Ovary (tissue), 9 donors: ENCODE measurements around the gene CALML5. TPM values are rescaled to one million over a fixed set of nuclear protein-coding genes. Genes with fewer than 3 reads are reported as not detected.
A peak's percentile ranks its signal among the peaks of the same experiment; 100 is the strongest.

Experiments
- DNase-seq, 5 donors: peaks; one replicate each; pipeline ENCODE4 v3.0.0-alpha.2; 2019 to 2020
- H3K27ac ChIP-seq, 2 donors: fragments of 200-600 bp; one replicate each; pipeline versions ENCODE4 v1.5.1 to v1.8.0; 2019 to 2022
- H3K27me3 ChIP-seq: fragments of 200-600 bp; one replicate; pipeline ENCODE4 v1.8.0; 2022
- H3K36me3 ChIP-seq: fragments of 200-600 bp; sonication (generic); one replicate; pipeline ENCODE4 v1.5.1; 2019
- H3K4me1 ChIP-seq: one replicate; pipeline ENCODE4 v1.8.1; 2013; ENCODE audit warnings: mild to moderate bottlenecking, moderate library complexity; ENCODE audit not compliant: insufficient read depth
- H3K4me3 ChIP-seq: fragments of 200-600 bp; sonication (generic); one replicate; pipeline ENCODE4 v1.5.1; 2017
- H3K9me3 ChIP-seq, 2 donors: fragments of 200-600 bp in 1 of 2; sonication (generic) in 1 of 2; one replicate each; pipeline versions ENCODE4 v1.5.1 to v1.8.1; 2013 to 2019; ENCODE audit warnings: mild to moderate bottlenecking in 1 of 2, moderate library complexity in 1 of 2
- CTCF ChIP-seq, 3 donors: fragments of 450-650 bp in 2 of 3; fragments of 200-600 bp in 1 of 3; IDR thresholded peaks; one replicate each; pipeline versions ENCODE4 v1.5.1 to v1.8.0; 2016 to 2022; ENCODE audit warnings: antibody characterized with exemption in 3 of 3, mild to moderate bottlenecking in 1 of 3
- EP300 ChIP-seq: sonication (generic); formaldehyde crosslinking; IDR thresholded peaks from one replicate; pipeline ENCODE4 v1.6.1; 2017; ENCODE audit warnings: antibody characterized with exemption
- POLR2A ChIP-seq: fragments of 450-650 bp; IDR thresholded peaks from one replicate; pipeline ENCODE4 v1.6.1; 2017; ENCODE audit warnings: antibody characterized with exemption, mild to moderate bottlenecking, moderate library complexity
- WGBS, 3 donors: extraction: QIAGEN DNeasy Blood & Tissue Kit in 1 of 3; methylation state at CpG; one replicate each; pipeline versions ENCODE4 v1.1.5 to v1.1.7; 2013 to 2017; 5-methylcytosine and 5-hydroxymethylcytosine counted together
- intact Hi-C, 4 donors: fragments of 100-400 bp; cut with DNase I; formaldehyde crosslinking; loops; one replicate each; pipeline versions ENCODE4 v1.11.0 to v1.15.1; 2022 to 2023
- polyA plus RNA-seq, 2 donors: library from polyadenylated mRNA; stranded (reverse); fragments of 200-250 nt in 1 of 2; fragments of 350-450 nt in 1 of 2; fragmentation: Illumina TruSeq in 1 of 2; extraction: RNeasy Lipid Tissue Mini Kit (QIAGEN cat#74804) in 1 of 2; gene quantifications; one replicate each; pipeline ENCODE4 v1.2.3, GENCODE V29; 2013 to 2014
- total RNA-seq, 7 donors: library from RNA; depleted of rRNA in 2 of 7; stranded (reverse); fragments of >200 nt in 2 of 7; fragmentation: NEBNext Ultra II Directional in 3 of 7; extraction: Animal tissue kit (Norgen Biotek cat#: 25700) in 3 of 7; gene quantifications; one replicate each; pipeline versions ENCODE4 v1.1.0 to v1.2.4, GENCODE V29; 2016 to 2023
- donor health status: DM: no; HTN: no; CAD: no; lungs with moderate emphysema.
- donor health status: DM: no; HTN: no; CAD: no.
- donor health status: Bipolar disorder and iron deficiency.
- donor health status: DM: yes; HTN: yes; CAD: no.
- donor health status: DM: no; HTN: no; CAD: no.
- donor health status: DM: yes; HTN: yes; CAD: no.

Gene CALML5
- total and polyA plus RNA-seq, 9 donors, result 1.7 TPM; not detected in 8

- Histone ChIP-seq H3K9me3 (no peaks in the 10 kb centered on the region), H3K27ac (no peak overlapping the region), H3K4me3 (no peak overlapping the region), H3K4me1 (no peaks in the 10 kb centered on the region), H3K36me3 (no peaks in the 10 kb centered on the region), H3K27me3 (no peaks in the 10 kb centered on the region)
- no peak for DNase-seq
- intact Hi-C loops, result no loop called here
- TF ChIP-seq CTCF (IDR thresholded peaks at IDR 0.05), result no peak
- TF ChIP-seq POLR2A, result no peak
- no peak for TF ChIP-seq EP300
- WGBS, 3 donors, result 77 to 81% (median 78%) methylated on average over 8 of the region's 8 CpGs
Measured at GRCh38 chr10:5494611-5495010, 4.8 kb downstream of the CALML5 start.

- Histone ChIP-seq H3K27me3 (no peaks in the 10 kb centered on the region), H3K9me3 (no peaks in the 10 kb centered on the region), H3K4me1 (no peaks in the 10 kb centered on the region), H3K4me3 (no peak overlapping the region), H3K36me3 (no peaks in the 10 kb centered on the region), H3K27ac (no peak overlapping the region)
- TF ChIP-seq POLR2A, result no peak
- WGBS, 3 donors, result 49 to 66% (median 63%) methylated on average over 3 of the region's 3 CpGs
- intact Hi-C loops, result no loop called here
- DNase-seq, result no peak
Measured at GRCh38 chr10:5493691-5494090, 5.7 kb downstream of the CALML5 start.

GRCh38 chr10:5492929-5493576, 6.3 kb downstream of the CALML5 start:
- Histone ChIP-seq H3K4me1 (no peaks in the 10 kb centered on the region), H3K27me3 (no peaks in the 10 kb centered on the region), H3K27ac (no peak overlapping the region), H3K4me3 (no peak overlapping the region), H3K36me3 (no peaks in the 10 kb centered on the region), H3K9me3 (no peaks in the 10 kb centered on the region)
- 86 to 91% (median 89%) methylated on average over 13 of the region's 13 CpGs for WGBS, 3 donors
- DNase-seq, result no peak
- TF ChIP-seq CTCF (IDR thresholded peaks at IDR 0.05) (no peak), POLR2A (no peak), EP300 (no peak)
- intact Hi-C loops, result no loop called here

- TF ChIP-seq CTCF (IDR thresholded peaks at IDR 0.05), result no peak
- TF ChIP-seq EP300, result no peak
- no peak for TF ChIP-seq POLR2A
- no peaks in the 10 kb centered on the region for H3K27me3 ChIP-seq
- no peak for DNase-seq
- H3K4me3 ChIP-seq, result no peak overlapping the region
- H3K27ac ChIP-seq, result no peak overlapping the region
- H3K36me3 ChIP-seq, result no peaks in the 10 kb centered on the region
- intact Hi-C loops, result no loop called here
- 87 to 97% (median 93%) methylated on average over 4 of the region's 4 CpGs for WGBS, 3 donors
- no peaks in the 10 kb centered on the region for H3K4me1 ChIP-seq
- no peaks in the 10 kb centered on the region for H3K9me3 ChIP-seq
Measured at GRCh38 chr10:5492322-5492855, 7.0 kb downstream of the CALML5 start.

- TF ChIP-seq EP300 (no peak), CTCF (IDR thresholded peaks at IDR 0.05) (no peak), POLR2A (no peak)
- no peak overlapping the region for H3K4me3 ChIP-seq
- no peaks in the 10 kb centered on the region for H3K36me3 ChIP-seq
- no peak overlapping the region for H3K27ac ChIP-seq
- H3K9me3 ChIP-seq, result no peaks in the 10 kb centered on the region
- peak in 1 of 5 donors; percentile 19 for DNase-seq
- H3K4me1 ChIP-seq, result no peaks in the 10 kb centered on the region
- intact Hi-C loops, result no loop called here
- 88 to 93% (median 89%) methylated on average over 7 of the region's 7 CpGs for WGBS, 3 donors
- H3K27me3 ChIP-seq, result no peaks in the 10 kb centered on the region
Measured at GRCh38 chr10:5491477-5491876, 7.9 kb downstream of the CALML5 start.
